Frontal cortex (tissue), 4 donors: ENCODE measurements around the gene CLEC1B. TPM values are rescaled to one million over a fixed set of nuclear protein-coding genes. Genes with fewer than 3 reads are reported as not detected.
"Not testable (repeated sequence)": the region's sequence is repeated elsewhere in the genome, so short reads cannot be mapped to it uniquely, and the experiment has no call there.

Source experiments
- DNase-seq, 2 donors: peaks; one replicate each; pipeline ENCODE4 v3.0.0; 2012; ENCODE audit warnings: low spot score in 2 of 2
- FAIRE-seq: peaks from 2 replicates; lab custom pipeline; 2012; peaks lifted over from hg19 to GRCh38; lab: Jason Lieb, UNC
- total RNA-seq: library from RNA; depleted of rRNA; stranded (reverse); fragments of >200 nt; gene quantifications from one replicate; pipeline ENCODE4 v1.2.3, GENCODE V29; 2014
- donor health status: control.
- donor health status: control.
- donor health status: control.

Gene CLEC1B
- total RNA-seq, 1 donor from 2014 or later, result not detected

GRCh38 chr12:9976626-9977025 lies 22.3 kb downstream of the CLEC1B start:
- not testable (repeated sequence) for FAIRE-seq, DNase-seq

DNA sequence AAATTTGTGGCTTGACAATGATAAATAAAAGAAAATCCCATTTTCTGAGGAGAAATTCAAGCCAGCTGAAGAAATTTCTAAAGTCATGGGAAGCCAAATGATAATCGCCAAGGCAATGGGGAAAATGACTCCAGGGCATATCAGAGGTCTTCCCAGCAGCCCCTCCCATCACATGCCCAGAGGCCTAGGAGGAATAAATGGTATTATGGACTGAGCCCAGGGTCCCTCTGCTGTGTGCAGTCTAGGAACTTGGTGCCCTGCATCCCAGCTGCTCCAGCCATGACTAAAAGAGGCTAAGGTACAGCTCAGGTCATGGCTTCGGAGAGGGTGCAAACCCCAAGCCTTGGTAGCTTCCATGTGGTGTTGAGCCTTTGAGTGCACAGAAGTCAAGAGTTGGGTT lies 23.3 kb downstream of the CLEC1B start:
- DNase-seq, result no peak
- no peak for FAIRE-seq

- not testable (repeated sequence) for DNase-seq, FAIRE-seq
Measured at GRCh38 chr12:9974731-9975130, 24.2 kb downstream of the CLEC1B start.

DNA sequence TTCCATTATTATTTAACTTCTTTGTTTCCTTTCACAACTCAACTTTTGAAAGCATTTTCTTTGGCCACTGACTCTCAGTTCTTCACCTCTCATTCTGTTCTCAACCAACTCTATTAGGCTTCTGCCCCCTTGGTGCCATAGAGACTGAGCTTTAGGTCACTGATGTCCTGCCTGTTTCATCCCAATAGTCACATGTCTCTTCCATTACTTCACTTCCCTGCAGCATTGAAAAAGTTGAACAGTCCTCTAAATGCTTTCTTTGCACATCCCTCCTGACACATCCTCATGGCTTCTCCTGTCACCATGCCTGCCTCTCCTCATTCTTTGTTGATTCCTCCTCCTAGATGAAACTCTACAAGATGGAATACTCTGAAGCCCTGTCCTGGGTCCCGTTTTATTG lies 25.0 kb downstream of the CLEC1B start:
- DNase-seq (no peak), FAIRE-seq (no peak)

DNA sequence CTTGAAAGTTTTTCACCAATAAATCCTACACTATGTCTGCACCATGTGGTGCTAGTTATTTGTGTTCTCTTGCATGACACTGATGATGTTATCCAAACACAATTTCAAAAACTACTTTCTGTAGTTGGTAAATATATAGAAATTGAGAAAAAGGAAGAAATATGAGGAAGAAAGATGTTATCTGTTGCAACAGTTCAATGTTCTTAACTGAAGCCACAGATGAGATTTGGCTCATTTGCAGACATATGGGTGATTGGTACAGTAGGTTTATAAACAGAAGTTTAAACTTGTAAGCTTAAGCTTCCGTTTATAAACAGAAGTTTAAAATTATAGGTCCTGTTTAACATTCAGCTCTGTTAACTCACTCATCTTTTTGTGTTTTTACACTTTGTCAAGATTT lies 27.7 kb downstream of the CLEC1B start, which contains the start of gene CLEC12A:
CLEC12A (plus strand) TSS at position 229 of the 400 bp plus-strand sequence. CDS start 188 bp downstream, outside the sequence.
- FAIRE-seq (no peak), DNase-seq (no peak)

DNA sequence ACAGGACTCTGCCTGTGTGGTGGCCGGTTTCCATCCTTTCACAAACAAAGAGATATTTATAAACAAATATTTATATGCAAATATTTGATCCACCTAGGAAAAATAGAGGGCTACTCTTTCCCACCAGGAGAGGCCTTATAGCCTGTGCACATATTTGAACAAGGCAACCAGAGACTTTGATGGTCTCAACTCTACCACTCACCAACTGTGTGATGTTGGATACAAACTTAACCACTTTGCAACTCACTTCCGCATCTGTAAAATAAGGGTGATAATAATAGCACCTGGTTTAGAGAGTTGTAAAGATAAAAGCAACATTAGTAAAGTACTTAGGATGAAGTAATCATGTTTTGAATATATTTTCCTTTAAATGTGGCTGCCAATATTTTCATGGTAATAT lies 29.2 kb downstream of the CLEC1B start:
- FAIRE-seq (no peak), DNase-seq (no peak)

DNA sequence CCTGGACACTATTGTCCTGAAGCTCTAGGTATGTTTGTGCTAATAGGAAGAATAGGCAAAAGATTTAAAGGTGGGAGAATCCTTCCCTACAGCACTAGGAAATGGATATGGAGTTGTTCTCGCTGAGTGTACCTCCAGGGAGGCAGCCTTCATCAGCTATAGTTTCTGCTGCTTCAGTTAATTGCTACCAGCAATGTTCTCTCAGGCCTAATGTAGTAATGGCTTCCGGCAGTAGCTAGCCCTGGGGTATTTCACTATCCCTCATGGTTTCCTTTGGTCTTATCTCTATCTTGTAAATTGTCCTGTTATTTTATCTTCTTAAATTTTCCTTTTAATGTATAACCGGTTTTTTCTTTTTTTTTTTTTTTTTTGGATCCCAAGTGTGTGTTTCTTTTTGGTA lies 37.0 kb downstream of the CLEC1B start:
- no peak for FAIRE-seq

GRCh38 chr12:9961106-9961505 lies 37.8 kb downstream of the CLEC1B start:
- FAIRE-seq (no peak), DNase-seq (no peak)

More for the DNA sequence above, 37.0 kb downstream of the CLEC1B start:
- no peak for DNase-seq

GRCh38 chr12:9960590-9960989 lies 38.3 kb downstream of the CLEC1B start:
- no peak for FAIRE-seq

GRCh38 chr12:9957834-9958233 lies 41.1 kb downstream of the CLEC1B start:
- FAIRE-seq (no peak), DNase-seq (no peak)

More at GRCh38 chr12:9960590-9960989, 38.3 kb downstream of the CLEC1B start:
- DNase-seq, result no peak

GRCh38 chr12:9952954-9953729 lies 45.8 kb downstream of the CLEC1B start:
- FAIRE-seq, DNase-seq: not testable (repeated sequence)

GRCh38 chr12:9951026-9951675 lies 47.8 kb downstream of the CLEC1B start:
- no peak for FAIRE-seq

GRCh38 chr12:9948606-9949296 lies 50.2 kb downstream of the CLEC1B start:
- FAIRE-seq, result no peak
- DNase-seq, result no peak

More at GRCh38 chr12:9951026-9951675, 47.8 kb downstream of the CLEC1B start:
- DNase-seq, result no peak

GRCh38 chr12:9947674-9948073 lies 51.2 kb downstream of the CLEC1B start:
- FAIRE-seq, result no peak
- DNase-seq, result no peak

- FAIRE-seq, result no peak
Measured at GRCh38 chr12:9944391-9944790, 54.5 kb downstream of the CLEC1B start.

GRCh38 chr12:9943240-9943639 lies 55.7 kb downstream of the CLEC1B start:
- FAIRE-seq, result no peak
- DNase-seq, result no peak

More at GRCh38 chr12:9944391-9944790, 54.5 kb downstream of the CLEC1B start:
- no peak for DNase-seq
